ENCODE data around the gene NCAM1. TPM values are rescaled to one million over a fixed set of nuclear protein-coding genes. Genes with fewer than 3 reads are reported as not detected.

Gene NCAM1
- total and polyA plus RNA-seq, 2 donors (not counting 3 experiments of a cell fraction or from before 2014, with no cell fraction given), result 0.03 TPM; not detected in 1

GRCh38 chr11:113015098-113015455 is 53.9 kb downstream of the NCAM1 start:
- Histone ChIP-seq H3K4me3 (replicated peaks in 1 of 3; ENCODE audit: insufficient read depth in 1 of 3, low read depth in 1 of 3, low read length in 3 of 3) (no peak overlapping the region), H3K9me3 (replicated peaks; ENCODE audit: control insufficient read depth, insufficient read depth, low read length) (peaks cover 2% of the 10 kb centered on the region), H3K27ac (ENCODE audit: insufficient read depth, low read depth, low read length) (no peak overlapping the region), H4K20me1 (replicated peaks; ENCODE audit: control insufficient read depth, extremely low read depth, insufficient read depth, low read length) (no peaks in the 10 kb centered on the region), H2AFZ (ENCODE audit: low read depth, low read length) (no peak overlapping the region), H3K4me2 (ENCODE audit: insufficient read depth, low read length) (no peak overlapping the region), H3K36me3 (ENCODE audit: control insufficient read depth in 2 of 2, extremely low read depth in 1 of 2, insufficient read depth in 2 of 2, low read length in 2 of 2) (no peaks in the 10 kb centered on the region), H3K79me2 (ENCODE audit: control insufficient read depth, insufficient read depth, low read length) (no peaks in the 10 kb centered on the region), H3K9me1 (replicated peaks; ENCODE audit: control insufficient read depth, extremely low read depth, insufficient read depth, low read length) (no peaks in the 10 kb centered on the region), H3K27me3 (ENCODE audit: control insufficient read depth in 2 of 2, insufficient read depth in 2 of 2, low read length in 2 of 2) (no peaks in the 10 kb centered on the region), H3K9ac (replicated peaks; ENCODE audit: extremely low read depth, insufficient read depth, low read length) (no peak overlapping the region), H3K4me1 (ENCODE audit: control insufficient read depth, extremely low read depth, insufficient read depth, low read length) (no peaks in the 10 kb centered on the region)
- TF ChIP-seq MYC (IDR thresholded peaks at IDR 0.05; ENCODE audit: low read depth, low read length) (no peak), GATA2 (IDR thresholded peaks at IDR 0.05; ENCODE audit: insufficient read depth, insufficient read length, low read depth, low read length) (no peak), POLR2AphosphoS5 (IDR thresholded peaks at IDR 0.05; ENCODE audit: insufficient read depth, low read depth, low read length) (no peak), CTCF (IDR thresholded peaks at IDR 0.05; ENCODE audit: extremely low read depth in 1 of 2, insufficient read depth in 1 of 2, low read depth in 1 of 2, low read length in 2 of 2) (no peak), JUN (IDR thresholded peaks at IDR 0.05; ENCODE audit: borderline replicate concordance, insufficient read depth, insufficient read length, low read depth) (no peak), POLR2A (IDR thresholded peaks at IDR 0.05; ENCODE audit: low read depth, low read length) (no peak), MAX (IDR thresholded peaks at IDR 0.05; ENCODE audit: insufficient read depth, insufficient read length) (no peak), EZH2 (IDR thresholded peaks at IDR 0.05; ENCODE audit: borderline replicate concordance, low read depth, low read length, severe bottlenecking) (no peak), FOS (IDR thresholded peaks at IDR 0.05; ENCODE audit: borderline replicate concordance, insufficient read depth, low read length) (no peak)
- dilution Hi-C loops (cut with MboI; ENCODE audit: extremely low pct_ligation_motif_present, low sequenced_read_pairs) (no loop called here), intact Hi-C loops (cut with micrococcal nuclease) (no loop called here)
- no TSS peak for BruUV-seq (replicated peaks)
- ChIA-PET CTCF (no interaction called here), POLR2A (no interaction called here)
- FAIRE-seq (no peak), DNase-seq (ENCODE audit: low read depth, low spot score) (no peak)

Measured in endothelial cell of umbilical vein (primary cell).